Nephron (organoid): Measurements from ENCODE around the gene TMEM184B.

Experiments
- H3K27ac Mint-ChIP-seq, 3 experiments: 2 replicates each; pipeline ENCODE4 v1.8.0; 2020; ENCODE audit warnings: mixed read lengths in 3 of 3, mild to moderate bottlenecking in 2 of 3, moderate library complexity in 1 of 3
- H3K27me3 Mint-ChIP-seq: 2 replicates; pipeline ENCODE4 v1.8.0; 2021; ENCODE audit warnings: low read depth, mild to moderate bottlenecking, moderate library complexity, mixed read lengths
- H3K36me3 Mint-ChIP-seq: 2 replicates; pipeline ENCODE4 v1.8.0; 2020; ENCODE audit warnings: low read depth, mixed read lengths
- H3K4me1 Mint-ChIP-seq: 2 replicates; pipeline ENCODE4 v1.8.0; 2020; ENCODE audit warnings: mixed read lengths
- H3K4me3 Mint-ChIP-seq, 3 experiments: 2 replicates each; pipeline ENCODE4 v1.8.0; 2020; ENCODE audit warnings: mild to moderate bottlenecking in 3 of 3, mixed read lengths in 3 of 3, moderate library complexity in 2 of 3
- H3K9me3 Mint-ChIP-seq: 2 replicates; pipeline ENCODE4 v1.8.0; 2020; ENCODE audit warnings: mixed read lengths
- TF ChIP-seq, protein P1 (sequence below), 3 experiments: fragments of 200-600 bp; sonication (generic); IDR thresholded peaks; one replicate each; pipeline ENCODE4 v1.5.0; 2021; ENCODE audit warnings: antibody characterized with exemption in 3 of 3; ENCODE audit not compliant: unreplicated experiment in 3 of 3

The TMEM184B gene

DNA sequence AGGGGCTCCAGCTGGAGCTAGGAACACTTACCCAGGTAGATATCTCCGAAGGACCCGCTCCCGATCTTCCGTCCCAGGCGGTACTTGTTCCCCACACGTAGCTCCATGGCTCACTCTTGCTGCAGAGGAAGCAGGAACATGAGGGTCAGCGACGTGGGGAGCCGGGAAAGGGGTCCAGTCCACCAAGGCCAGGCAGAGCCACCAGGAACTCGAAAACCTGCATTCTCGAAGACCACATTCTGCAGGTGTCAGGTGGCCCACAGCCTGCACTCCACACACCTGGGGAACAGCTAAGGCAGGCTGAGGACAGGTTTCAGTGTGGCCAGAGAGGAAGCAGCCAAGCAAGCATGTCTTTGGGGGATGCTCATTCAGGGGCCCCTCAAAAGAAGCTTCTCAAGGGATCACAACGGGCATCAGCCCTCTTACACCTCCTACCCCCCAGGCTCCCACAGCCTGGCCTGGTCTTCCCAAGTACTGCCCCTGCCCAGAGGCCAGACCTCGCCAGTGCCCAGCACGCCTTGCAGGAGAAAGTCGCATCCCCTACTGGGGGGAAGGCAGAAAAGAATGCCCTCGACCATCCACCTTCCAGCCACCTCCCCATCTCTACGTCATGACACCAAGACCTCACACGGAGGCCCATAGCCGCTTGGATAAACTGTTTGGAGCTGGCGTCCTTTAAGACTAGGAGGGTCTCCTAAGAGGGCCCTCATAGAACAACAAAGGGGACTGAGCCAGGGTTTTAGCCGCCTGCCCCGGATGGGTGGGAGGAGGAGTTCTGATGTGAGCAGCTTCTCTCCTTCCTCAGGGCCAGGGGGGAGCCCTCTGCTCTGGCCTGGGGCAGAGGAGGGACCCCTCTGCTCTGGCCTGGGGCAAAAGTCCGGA is 41.5 kb upstream of the TMEM184B start:
- H3K36me3 Mint-ChIP-seq: peaks cover 29% of the 10 kb centered on the region
- H3K9me3 Mint-ChIP-seq: no peaks in the 10 kb centered on the region
- no peaks in the 10 kb centered on the region for H3K27me3 Mint-ChIP-seq
- peak overlapping the region; percentile 99 to 100 (median 100) for H3K27ac Mint-ChIP-seq
- H3K4me3 Mint-ChIP-seq: peak overlapping the region; percentile 96 to 99 (median 99)
- TF ChIP-seq, protein P1, sequence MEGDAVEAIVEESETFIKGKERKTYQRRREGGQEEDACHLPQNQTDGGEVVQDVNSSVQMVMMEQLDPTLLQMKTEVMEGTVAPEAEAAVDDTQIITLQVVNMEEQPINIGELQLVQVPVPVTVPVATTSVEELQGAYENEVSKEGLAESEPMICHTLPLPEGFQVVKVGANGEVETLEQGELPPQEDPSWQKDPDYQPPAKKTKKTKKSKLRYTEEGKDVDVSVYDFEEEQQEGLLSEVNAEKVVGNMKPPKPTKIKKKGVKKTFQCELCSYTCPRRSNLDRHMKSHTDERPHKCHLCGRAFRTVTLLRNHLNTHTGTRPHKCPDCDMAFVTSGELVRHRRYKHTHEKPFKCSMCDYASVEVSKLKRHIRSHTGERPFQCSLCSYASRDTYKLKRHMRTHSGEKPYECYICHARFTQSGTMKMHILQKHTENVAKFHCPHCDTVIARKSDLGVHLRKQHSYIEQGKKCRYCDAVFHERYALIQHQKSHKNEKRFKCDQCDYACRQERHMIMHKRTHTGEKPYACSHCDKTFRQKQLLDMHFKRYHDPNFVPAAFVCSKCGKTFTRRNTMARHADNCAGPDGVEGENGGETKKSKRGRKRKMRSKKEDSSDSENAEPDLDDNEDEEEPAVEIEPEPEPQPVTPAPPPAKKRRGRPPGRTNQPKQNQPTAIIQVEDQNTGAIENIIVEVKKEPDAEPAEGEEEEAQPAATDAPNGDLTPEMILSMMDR (IDR thresholded peaks at IDR 0.05; ENCODE audit: unreplicated experiment in 3 of 3): no peak
- peaks cover 58% of the 10 kb centered on the region for H3K4me1 Mint-ChIP-seq

DNA sequence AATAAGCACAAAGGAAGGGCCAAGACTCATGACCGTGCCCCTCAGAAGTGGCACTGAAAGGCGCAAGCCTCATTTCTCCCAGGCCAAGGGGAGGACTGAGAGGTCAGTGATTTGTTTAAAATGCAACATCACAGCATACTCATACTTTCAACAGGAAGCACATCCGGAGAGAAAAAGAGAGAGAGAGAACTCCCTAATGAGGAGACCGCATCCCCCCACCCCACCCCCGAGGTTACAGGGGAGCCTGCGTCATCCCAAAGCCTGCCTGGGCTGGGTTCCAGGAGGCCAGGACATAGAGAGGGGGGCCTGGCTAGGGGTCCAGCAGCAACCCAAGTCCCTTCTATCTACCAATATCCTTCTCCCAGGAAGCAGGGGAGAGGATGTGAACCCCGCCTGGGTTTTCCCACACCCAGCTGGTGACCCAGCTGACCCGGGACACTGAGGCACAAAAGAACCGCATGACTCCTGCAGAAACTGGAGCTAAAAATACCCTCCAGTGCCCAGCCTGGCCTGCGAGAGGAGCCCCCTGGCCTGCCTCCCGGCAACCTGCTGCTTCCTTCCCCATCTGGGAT is 40.7 kb upstream of the TMEM184B start:
- H3K27me3 Mint-ChIP-seq: no peaks in the 10 kb centered on the region
- no peaks in the 10 kb centered on the region for H3K9me3 Mint-ChIP-seq
- H3K27ac Mint-ChIP-seq: peak overlapping the region; percentile 99 to 100 (median 100)
- peaks cover 65% of the 10 kb centered on the region for H3K4me1 Mint-ChIP-seq
- TF ChIP-seq, protein P1 (IDR thresholded peaks at IDR 0.05; ENCODE audit: unreplicated experiment in 3 of 3): no peak
- H3K4me3 Mint-ChIP-seq: peak overlapping the region; percentile 96 to 99 (median 99)
- peaks cover 36% of the 10 kb centered on the region for H3K36me3 Mint-ChIP-seq

DNA sequence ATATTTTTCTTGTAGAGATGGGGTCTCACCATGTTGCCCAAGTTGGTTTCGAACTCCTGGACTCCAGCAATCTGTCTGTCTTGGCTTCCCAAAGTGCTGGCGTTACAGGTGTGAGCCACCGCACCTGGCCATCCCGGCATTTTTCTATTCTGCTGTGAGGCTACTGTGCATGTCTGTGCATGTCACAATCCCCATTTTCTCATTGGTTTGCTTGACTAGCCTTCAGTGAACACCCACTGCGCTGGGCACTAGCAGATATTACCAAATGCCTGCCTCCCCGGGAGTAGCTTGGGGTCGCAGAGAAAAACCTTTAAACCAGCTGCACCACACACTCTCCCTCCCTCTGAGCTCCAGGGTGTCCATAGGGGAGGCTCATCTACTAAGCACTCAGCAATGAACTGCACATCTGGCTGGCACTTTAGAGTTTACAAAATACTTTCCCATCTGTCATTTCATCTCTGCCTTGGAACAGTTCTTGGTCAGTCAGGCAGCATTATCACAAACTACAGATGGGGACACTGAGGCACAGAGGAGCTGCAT is 39.5 kb upstream of the TMEM184B start:
- Mint-ChIP-seq H3K4me3 (no peak overlapping the region), H3K27me3 (no peaks in the 10 kb centered on the region)

DNA sequence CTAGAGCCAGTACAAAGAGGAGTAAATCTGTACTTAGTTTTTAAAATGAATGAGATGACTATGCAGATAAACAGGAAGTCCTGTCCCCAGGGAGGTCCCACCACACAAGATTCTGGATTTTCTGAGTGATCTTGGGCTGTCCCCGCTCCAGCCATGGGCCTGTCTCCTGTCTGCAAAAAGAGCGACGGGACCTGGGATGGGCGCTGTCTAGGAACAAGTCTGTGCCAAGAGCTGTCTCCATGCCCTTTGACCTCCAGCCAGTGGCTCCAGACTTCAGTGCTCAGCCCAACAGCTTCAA is 38.5 kb upstream of the TMEM184B start:
- H3K4me3 Mint-ChIP-seq: peak overlapping the region in 1 of 3 experiments; percentile 37

More for the DNA sequence above, 39.5 kb upstream of the TMEM184B start:
- Mint-ChIP-seq H3K36me3 (peaks cover 42% of the 10 kb centered on the region), H3K27ac (peak overlapping the region in 2 of 3 experiments; percentile 99 to 100), H3K4me1 (peaks cover 60% of the 10 kb centered on the region), H3K9me3 (no peaks in the 10 kb centered on the region)
- TF ChIP-seq, protein P1 (IDR thresholded peaks at IDR 0.05; ENCODE audit: unreplicated experiment in 3 of 3): no peak

DNA sequence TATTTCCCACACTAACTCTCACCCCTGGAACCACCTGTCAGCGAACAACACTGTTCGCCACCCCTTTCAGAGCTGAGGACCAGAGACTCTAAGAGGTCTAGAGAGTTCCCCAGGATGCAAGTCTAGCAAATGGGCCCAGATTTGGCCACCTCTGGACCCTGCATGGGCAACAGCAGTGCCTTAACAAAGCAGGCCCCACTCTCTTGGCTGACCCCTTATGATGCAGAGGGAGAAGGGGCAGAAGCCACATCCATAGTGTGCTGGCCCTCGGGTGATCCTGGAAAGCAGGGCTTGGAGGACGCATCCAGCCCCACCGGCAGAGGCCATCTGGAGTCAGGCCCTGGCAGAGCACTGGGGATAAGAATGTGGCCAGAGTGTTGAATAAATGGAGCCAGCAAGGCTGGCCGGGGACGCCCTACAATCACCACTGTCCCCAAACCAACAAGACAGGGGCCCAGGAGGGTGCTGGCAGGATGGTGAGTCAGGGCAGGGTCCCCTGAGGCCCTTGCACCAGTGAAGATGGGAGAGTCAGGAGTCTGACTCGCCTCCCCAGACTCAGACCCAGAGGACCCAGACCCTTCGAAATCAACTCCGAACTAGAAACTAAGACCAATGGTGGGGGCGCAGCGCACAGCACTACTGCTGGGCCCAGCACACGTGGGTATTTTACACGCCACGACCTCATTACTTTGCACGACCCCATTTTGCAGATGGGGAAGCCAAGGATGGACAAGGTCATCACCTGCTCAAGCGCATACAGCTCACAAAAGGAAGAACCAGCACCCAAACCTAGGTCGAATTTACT is 37.9 kb upstream of the TMEM184B start:
- H3K4me1 Mint-ChIP-seq: peaks cover 70% of the 10 kb centered on the region
- no peaks in the 10 kb centered on the region for H3K27me3 Mint-ChIP-seq
- peak overlapping the region in 1 of 3 experiments; percentile 39 for H3K4me3 Mint-ChIP-seq
- TF ChIP-seq, protein P1 (IDR thresholded peaks at IDR 0.05; ENCODE audit: unreplicated experiment in 3 of 3): no peak
- H3K36me3 Mint-ChIP-seq: peaks cover 42% of the 10 kb centered on the region
- peak overlapping the region in 2 of 3 experiments; percentile 52 to 64 for H3K27ac Mint-ChIP-seq
- no peaks in the 10 kb centered on the region for H3K9me3 Mint-ChIP-seq

More for the DNA sequence above, 38.5 kb upstream of the TMEM184B start:
- Mint-ChIP-seq H3K4me1 (peaks cover 65% of the 10 kb centered on the region), H3K36me3 (peaks cover 42% of the 10 kb centered on the region), H3K27me3 (no peaks in the 10 kb centered on the region), H3K27ac (peak overlapping the region in 2 of 3 experiments; percentile 58 to 64), H3K9me3 (no peaks in the 10 kb centered on the region)
- TF ChIP-seq, protein P1 (IDR thresholded peaks at IDR 0.05; ENCODE audit: unreplicated experiment in 3 of 3): no peak
